Nephron progenitor cell (in vitro differentiated cells): Measurements from ENCODE around the gene KLRK1.

Experiments used
- DNase-seq: peaks from one replicate; pipeline ENCODE4 v3.0.0; 2021
- H3K27ac Mint-ChIP-seq: 2 replicates; pipeline ENCODE4 v1.8.0; 2021; ENCODE audit warnings: mild to moderate bottlenecking, moderate library complexity, mixed read lengths
- H3K27me3 Mint-ChIP-seq: 2 replicates; pipeline ENCODE4 v1.8.0; 2021; ENCODE audit warnings: mild to moderate bottlenecking, low read depth, mixed read lengths; ENCODE audit not compliant: poor library complexity
- H3K36me3 Mint-ChIP-seq: 2 replicates; pipeline ENCODE4 v1.8.0; 2021; ENCODE audit warnings: low read depth, mixed read lengths
- H3K4me1 Mint-ChIP-seq: 2 replicates; pipeline ENCODE4 v1.8.0; 2021; ENCODE audit warnings: mixed read lengths
- H3K4me3 Mint-ChIP-seq: 2 replicates; pipeline ENCODE4 v1.8.0; 2021; ENCODE audit warnings: mild to moderate bottlenecking, moderate library complexity, mixed read lengths
- H3K9me3 Mint-ChIP-seq: 2 replicates; pipeline ENCODE4 v1.8.0; 2021; ENCODE audit warnings: mild to moderate bottlenecking, moderate library complexity, mixed read lengths
- TF ChIP-seq, protein P1 (sequence below): fragments of 200-600 bp; sonication (generic); IDR thresholded peaks from 2 replicates; pipeline ENCODE4 v1.5.0; 2021; ENCODE audit warnings: antibody characterized with exemption

The KLRK1 gene

DNA sequence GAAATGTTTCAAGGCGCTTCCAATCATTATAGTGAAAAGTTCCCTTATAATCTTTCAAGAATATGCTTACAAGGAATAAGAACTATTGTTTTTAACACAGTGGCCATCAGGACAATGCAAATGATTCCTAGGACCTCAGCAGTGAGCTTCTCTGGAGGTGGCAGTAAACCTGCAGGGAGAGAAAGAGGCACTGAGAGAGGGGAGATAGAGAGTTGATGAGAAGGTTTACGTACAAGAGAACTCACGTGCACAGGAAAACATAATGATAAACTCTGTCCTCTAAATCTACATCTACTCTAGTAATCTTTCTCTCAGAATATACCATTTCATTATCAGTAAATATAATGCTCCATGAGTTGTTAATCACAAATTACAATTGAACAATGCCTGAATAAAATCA is 19.0 kb upstream of the KLRK1 start:
- peaks cover 4% of the 10 kb centered on the region for H3K9me3 Mint-ChIP-seq
- H3K27ac Mint-ChIP-seq: no peak overlapping the region
- no peak for DNase-seq
- no peaks in the 10 kb centered on the region for H3K27me3 Mint-ChIP-seq
- TF ChIP-seq, protein P1, sequence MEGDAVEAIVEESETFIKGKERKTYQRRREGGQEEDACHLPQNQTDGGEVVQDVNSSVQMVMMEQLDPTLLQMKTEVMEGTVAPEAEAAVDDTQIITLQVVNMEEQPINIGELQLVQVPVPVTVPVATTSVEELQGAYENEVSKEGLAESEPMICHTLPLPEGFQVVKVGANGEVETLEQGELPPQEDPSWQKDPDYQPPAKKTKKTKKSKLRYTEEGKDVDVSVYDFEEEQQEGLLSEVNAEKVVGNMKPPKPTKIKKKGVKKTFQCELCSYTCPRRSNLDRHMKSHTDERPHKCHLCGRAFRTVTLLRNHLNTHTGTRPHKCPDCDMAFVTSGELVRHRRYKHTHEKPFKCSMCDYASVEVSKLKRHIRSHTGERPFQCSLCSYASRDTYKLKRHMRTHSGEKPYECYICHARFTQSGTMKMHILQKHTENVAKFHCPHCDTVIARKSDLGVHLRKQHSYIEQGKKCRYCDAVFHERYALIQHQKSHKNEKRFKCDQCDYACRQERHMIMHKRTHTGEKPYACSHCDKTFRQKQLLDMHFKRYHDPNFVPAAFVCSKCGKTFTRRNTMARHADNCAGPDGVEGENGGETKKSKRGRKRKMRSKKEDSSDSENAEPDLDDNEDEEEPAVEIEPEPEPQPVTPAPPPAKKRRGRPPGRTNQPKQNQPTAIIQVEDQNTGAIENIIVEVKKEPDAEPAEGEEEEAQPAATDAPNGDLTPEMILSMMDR: no peak
- H3K36me3 Mint-ChIP-seq: no peaks in the 10 kb centered on the region
- peaks cover 23% of the 10 kb centered on the region for H3K4me1 Mint-ChIP-seq
- no peak overlapping the region for H3K4me3 Mint-ChIP-seq

DNA sequence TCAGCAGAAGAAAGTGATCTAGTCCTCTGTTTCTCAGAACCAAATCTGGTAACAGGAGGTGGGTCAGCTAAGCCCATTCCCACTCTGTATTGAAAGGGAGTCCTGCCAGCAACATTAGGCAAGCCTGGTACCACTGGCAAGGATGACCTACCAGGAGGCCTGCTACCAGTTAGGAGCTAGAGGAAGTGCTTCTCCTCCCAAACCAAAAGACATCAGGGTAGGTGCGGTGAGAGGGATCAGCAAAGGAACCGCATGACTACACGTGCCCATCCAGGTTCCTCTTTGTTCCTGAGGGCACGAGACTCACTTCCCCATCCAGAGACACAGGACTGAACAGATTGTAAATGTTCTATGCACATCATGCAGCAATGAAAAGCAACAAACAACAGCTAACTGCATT is 16.9 kb upstream of the KLRK1 start:
- peaks cover 23% of the 10 kb centered on the region for H3K4me1 Mint-ChIP-seq
- peaks cover 4% of the 10 kb centered on the region for H3K9me3 Mint-ChIP-seq
- no peak overlapping the region for H3K27ac Mint-ChIP-seq
- no peak for DNase-seq
- no peaks in the 10 kb centered on the region for H3K27me3 Mint-ChIP-seq
- H3K36me3 Mint-ChIP-seq: no peaks in the 10 kb centered on the region
- H3K4me3 Mint-ChIP-seq: no peak overlapping the region
- TF ChIP-seq, protein P1: no peak

DNA sequence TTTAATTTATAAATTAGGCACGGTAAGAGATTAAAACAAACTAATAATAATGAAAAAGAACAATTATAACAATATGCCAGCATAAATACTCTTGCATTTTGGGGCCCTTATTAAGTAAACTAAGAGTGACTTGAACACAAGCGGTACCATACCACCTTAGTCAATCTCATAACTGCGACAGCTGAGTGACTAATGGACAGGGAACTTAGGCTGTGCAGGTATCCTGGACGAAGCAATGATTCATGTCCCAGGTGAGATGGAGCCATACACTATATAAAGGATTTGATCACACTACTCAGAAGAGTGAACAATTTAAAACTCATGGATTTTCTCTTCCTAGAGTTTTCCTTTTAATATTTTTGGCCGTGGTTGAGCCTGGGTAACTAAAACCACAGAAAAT is 15.5 kb upstream of the KLRK1 start:
- Mint-ChIP-seq H3K4me1 (peaks cover 14% of the 10 kb centered on the region), H3K9me3 (peaks cover 4% of the 10 kb centered on the region), H3K36me3 (no peaks in the 10 kb centered on the region), H3K27ac (no peak overlapping the region), H3K27me3 (no peaks in the 10 kb centered on the region), H3K4me3 (no peak overlapping the region)
- no peak for DNase-seq
- TF ChIP-seq, protein P1: no peak

DNA sequence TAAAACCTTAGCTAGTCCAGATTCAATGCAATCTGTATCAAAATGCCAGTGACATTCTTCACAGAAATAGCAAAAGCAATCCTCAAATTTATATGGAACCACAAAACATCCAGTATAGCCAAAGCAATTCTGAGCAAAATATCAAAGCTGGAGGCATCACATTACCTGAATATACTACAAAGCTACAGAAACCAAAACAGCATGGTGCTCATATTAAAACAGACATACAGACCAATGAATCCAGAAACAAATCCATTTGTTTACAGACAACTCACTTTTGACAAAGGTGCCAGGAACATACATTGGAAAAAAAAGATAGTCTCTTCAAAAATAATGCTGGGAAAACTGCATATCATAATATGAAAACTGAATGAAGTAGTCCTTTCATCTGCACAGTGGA is 15.0 kb upstream of the KLRK1 start:
- TF ChIP-seq, protein P1: no peak
- Mint-ChIP-seq H3K36me3 (no peaks in the 10 kb centered on the region), H3K9me3 (peaks cover 4% of the 10 kb centered on the region), H3K4me3 (no peak overlapping the region), H3K4me1 (peaks cover 12% of the 10 kb centered on the region), H3K27ac (no peak overlapping the region), H3K27me3 (no peaks in the 10 kb centered on the region)
- no peak for DNase-seq

DNA sequence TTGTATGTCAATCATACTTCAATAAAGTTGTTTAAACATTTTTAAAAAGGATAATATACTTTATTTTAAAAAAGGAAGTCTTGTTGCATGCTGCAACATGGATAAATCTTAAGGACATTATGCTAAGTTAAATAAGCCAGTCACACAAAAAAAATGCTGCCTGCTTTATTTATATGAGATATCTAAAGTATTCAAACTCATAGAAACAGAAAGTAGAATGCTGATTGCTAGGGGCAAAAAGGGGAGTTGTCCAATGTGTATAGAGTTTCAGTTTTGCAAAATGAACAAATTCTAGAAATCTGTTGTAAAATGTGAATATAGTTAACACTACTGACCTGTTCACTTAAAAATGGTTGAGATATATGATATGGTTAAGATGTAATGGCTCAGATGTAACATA is 11.0 kb upstream of the KLRK1 start:
- no peak for DNase-seq
- TF ChIP-seq, protein P1: no peak
- H3K4me1 Mint-ChIP-seq: peaks cover 13% of the 10 kb centered on the region
- no peak overlapping the region for H3K27ac Mint-ChIP-seq
- no peak overlapping the region for H3K4me3 Mint-ChIP-seq
- peaks cover 4% of the 10 kb centered on the region for H3K9me3 Mint-ChIP-seq
- H3K36me3 Mint-ChIP-seq: no peaks in the 10 kb centered on the region
- peaks cover 3% of the 10 kb centered on the region for H3K27me3 Mint-ChIP-seq

DNA sequence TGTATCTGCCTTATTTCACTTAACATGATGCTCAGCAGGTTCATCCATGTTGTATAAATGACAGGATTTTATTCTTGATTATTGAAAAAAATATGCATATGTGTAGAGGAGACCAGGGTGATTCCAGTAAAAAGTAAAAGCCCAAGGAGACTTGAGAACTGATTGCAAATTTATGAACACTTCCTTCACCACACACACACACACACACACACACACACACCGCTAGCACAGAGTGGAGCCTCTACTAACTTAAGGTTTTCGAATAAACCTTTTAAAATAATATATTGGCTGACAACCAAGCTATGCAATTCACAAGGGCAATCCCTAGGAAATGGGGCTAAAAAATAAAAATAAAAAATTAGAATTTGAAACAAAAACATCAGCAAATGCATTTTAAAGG is 8.3 kb upstream of the KLRK1 start:
- no peak overlapping the region for H3K27ac Mint-ChIP-seq
- no peak for DNase-seq
- TF ChIP-seq, protein P1: no peak
- H3K4me1 Mint-ChIP-seq: peaks cover 30% of the 10 kb centered on the region
- no peaks in the 10 kb centered on the region for H3K36me3 Mint-ChIP-seq
- no peaks in the 10 kb centered on the region for H3K9me3 Mint-ChIP-seq
- H3K27me3 Mint-ChIP-seq: peaks cover 3% of the 10 kb centered on the region
- no peak overlapping the region for H3K4me3 Mint-ChIP-seq
